Measurements from ENCODE around the gene KCNN3. TPM values are rescaled to one million over a fixed set of nuclear protein-coding genes. Genes with fewer than 3 reads are reported as not detected.

Gene KCNN3
- total RNA-seq, 4 donors from 2014 or later: 3.5 to 5.6 (median 4.4) TPM

- intact Hi-C loops (cut with DNase I): no loop called here
- WGBS, 2 donors: 81 to 83% methylated on average over 13 of the region's 13 CpGs
- Histone ChIP-seq H3K4me3 (replicated peaks in 1 of 3) (no peak overlapping the region), H3K27ac (no peak overlapping the region), H3K4me1 (peaks cover 0 to 10% of the 10 kb centered on the region in 2 donors), H3K27me3 (no peaks in the 10 kb centered on the region), H3K36me3 (no peaks in the 10 kb centered on the region), H3K9me3 (no peaks in the 10 kb centered on the region)
- TF ChIP-seq POLR2A (IDR thresholded peaks at IDR 0.05): no peak
- no peak for TF ChIP-seq CTCF (IDR thresholded peaks at IDR 0.05)
- no peak for DNase-seq
Measured at GRCh38 chr1:154726896-154727753, 143.0 kb downstream of the KCNN3 start.

- no peak for DNase-seq
- intact Hi-C loops (cut with DNase I): no loop called here
- Histone ChIP-seq H3K4me3 (replicated peaks in 1 of 3) (no peak overlapping the region), H3K36me3 (no peaks in the 10 kb centered on the region), H3K27me3 (no peaks in the 10 kb centered on the region), H3K4me1 (peaks cover 0 to 10% of the 10 kb centered on the region in 2 donors), H3K27ac (no peak overlapping the region), H3K9me3 (no peaks in the 10 kb centered on the region)
- WGBS, 2 donors: 60 to 66% methylated on average over 10 of the region's 10 CpGs
- TF ChIP-seq POLR2A (IDR thresholded peaks at IDR 0.05): no peak
- no peak for TF ChIP-seq CTCF (IDR thresholded peaks at IDR 0.05)
Measured at GRCh38 chr1:154726443-154726842, 143.6 kb downstream of the KCNN3 start.

GRCh38 chr1:154725865-154726264 is 144.2 kb downstream of the KCNN3 start:
- H3K27me3 ChIP-seq: no peaks in the 10 kb centered on the region
- peaks cover 0 to 10% of the 10 kb centered on the region in 2 donors for H3K4me1 ChIP-seq
- H3K4me3 ChIP-seq (replicated peaks in 1 of 3): no peak overlapping the region
- H3K36me3 ChIP-seq: no peaks in the 10 kb centered on the region
- H3K27ac ChIP-seq: no peak overlapping the region
- WGBS, 2 donors: 86 to 89% methylated on average over 9 to 10 of the region's 10 CpGs
- intact Hi-C loops (cut with DNase I): no loop called here
- no peak for DNase-seq
- H3K9me3 ChIP-seq: no peaks in the 10 kb centered on the region
- no peak for TF ChIP-seq POLR2A (IDR thresholded peaks at IDR 0.05)
- TF ChIP-seq CTCF (IDR thresholded peaks at IDR 0.05): no peak

GRCh38 chr1:154720328-154721297 is 149.5 kb downstream of the KCNN3 start:
- TF ChIP-seq CTCF (IDR thresholded peaks at IDR 0.05): no peak
- no peak for TF ChIP-seq POLR2A (IDR thresholded peaks at IDR 0.05)
- DNase-seq: no peak
- Histone ChIP-seq H3K9me3 (no peaks in the 10 kb centered on the region), H3K4me3 (replicated peaks in 1 of 3) (no peak overlapping the region), H3K27ac (no peak overlapping the region), H3K27me3 (no peaks in the 10 kb centered on the region), H3K36me3 (no peaks in the 10 kb centered on the region), H3K4me1 (no peaks in the 10 kb centered on the region)
- intact Hi-C loops (cut with DNase I): no loop called here
- WGBS, 2 donors: 85 to 86% methylated on average over 16 of the region's 16 CpGs
